Ascending aorta (tissue), 2 donors: Measurements from ENCODE around the gene TOMM20L. TPM values are rescaled to one million over a fixed set of nuclear protein-coding genes. Genes with fewer than 3 reads are reported as not detected.

ENCODE experiments used
- DNase-seq, 2 donors: peaks; one replicate each; pipeline ENCODE4 v3.0.0-alpha.2; 2019; ENCODE audit warnings: low spot score in 2 of 2
- H3K27ac ChIP-seq, 2 donors: fragments of 200-600 bp; sonication (generic); one replicate each; pipeline ENCODE4 v1.5.1; 2016 to 2017; ENCODE audit warnings: mild to moderate bottlenecking in 1 of 2
- H3K27me3 ChIP-seq: fragments of 200-600 bp; sonication (generic); one replicate; pipeline ENCODE4 v1.5.1; 2017
- H3K36me3 ChIP-seq, 2 donors: fragments of 200-600 bp; sonication (generic); one replicate each; pipeline ENCODE4 v1.5.1; 2016
- H3K4me1 ChIP-seq, 2 donors: fragments of 200-600 bp; sonication (generic); one replicate each; pipeline ENCODE4 v1.5.1; 2016 to 2017; ENCODE audit warnings: mild to moderate bottlenecking in 1 of 2
- H3K4me3 ChIP-seq, 2 donors: fragments of 200-600 bp; sonication (generic); one replicate each; pipeline ENCODE4 v1.5.1; 2016 to 2017; ENCODE audit warnings: mild to moderate bottlenecking in 1 of 2
- H3K9me3 ChIP-seq, 2 donors: fragments of 200-600 bp; sonication (generic); one replicate each; pipeline ENCODE4 v1.5.1; 2016
- CTCF ChIP-seq, 3 experiments: fragments of 200-600 bp in 2 of 3; fragments of 450-650 bp in 1 of 3; sonication (generic) in 2 of 3; IDR thresholded peaks; one replicate each; pipeline ENCODE4 v1.5.1; 2016 to 2019; ENCODE audit warnings: antibody characterized with exemption in 3 of 3, mild to moderate bottlenecking in 1 of 3, moderate library complexity in 1 of 3
- intact Hi-C: fragments of 100-400 bp; cut with DNase I; formaldehyde crosslinking; loops from one replicate; pipeline ENCODE4 v1.15.1; 2023
- total RNA-seq: library from RNA; depleted of rRNA; stranded (reverse); fragments of >200 nt; gene quantifications from one replicate; pipeline ENCODE4 v1.1.0, GENCODE V29; 2016

The TOMM20L gene
- total RNA-seq, 1 donor from 2014 or later = not detected

GRCh38 chr14:58362798-58363412 lies 32.8 kb upstream of the TOMM20L start:
- Histone ChIP-seq H3K4me3 (no peak overlapping the region), H3K4me1 (no peaks in the 10 kb centered on the region), H3K36me3 (peaks cover 41 to 75% of the 10 kb centered on the region in 2 donors), H3K9me3 (no peaks in the 10 kb centered on the region), H3K27ac (no peak overlapping the region), H3K27me3 (no peaks in the 10 kb centered on the region)
- intact Hi-C loops = no loop called here
- no peak for DNase-seq
- no peak for TF ChIP-seq CTCF (IDR thresholded peaks at IDR 0.05)

- no peaks in the 10 kb centered on the region for H3K27me3 ChIP-seq
- peaks cover 42 to 71% of the 10 kb centered on the region in 2 donors for H3K36me3 ChIP-seq
- H3K4me1 ChIP-seq = no peaks in the 10 kb centered on the region
- no peak overlapping the region for H3K27ac ChIP-seq
- H3K9me3 ChIP-seq = no peaks in the 10 kb centered on the region
- DNase-seq = no peak
- no peak for TF ChIP-seq CTCF (IDR thresholded peaks at IDR 0.05)
- H3K4me3 ChIP-seq = no peak overlapping the region
- intact Hi-C loops = no loop called here
Measured at GRCh38 chr14:58364316-58364715, 31.4 kb upstream of the TOMM20L start.

GRCh38 chr14:58367296-58367695 lies 28.4 kb upstream of the TOMM20L start:
- no peaks in the 10 kb centered on the region for H3K4me1 ChIP-seq
- H3K27ac ChIP-seq = no peak overlapping the region
- intact Hi-C loops = no loop called here
- DNase-seq = no peak
- peaks cover 47 to 60% of the 10 kb centered on the region in 2 donors for H3K36me3 ChIP-seq
- no peak for TF ChIP-seq CTCF (IDR thresholded peaks at IDR 0.05)
- no peaks in the 10 kb centered on the region for H3K9me3 ChIP-seq
- no peaks in the 10 kb centered on the region for H3K27me3 ChIP-seq
- no peak overlapping the region for H3K4me3 ChIP-seq

GRCh38 chr14:58368956-58369355 lies 26.8 kb upstream of the TOMM20L start:
- Histone ChIP-seq H3K9me3 (no peaks in the 10 kb centered on the region), H3K27ac (peak overlapping the region in 1 of 2 donors; percentile 35), H3K4me3 (no peak overlapping the region), H3K27me3 (no peaks in the 10 kb centered on the region), H3K4me1 (no peaks in the 10 kb centered on the region), H3K36me3 (peaks cover 55 to 59% of the 10 kb centered on the region in 2 donors)
- DNase-seq = no peak
- intact Hi-C loops = no loop called here
- no peak for TF ChIP-seq CTCF (IDR thresholded peaks at IDR 0.05)

GRCh38 chr14:58376791-58377190 lies 18.9 kb upstream of the TOMM20L start:
- Histone ChIP-seq H3K27ac (no peak overlapping the region), H3K36me3 (peaks cover 23 to 53% of the 10 kb centered on the region in 2 donors), H3K4me3 (no peak overlapping the region), H3K9me3 (no peaks in the 10 kb centered on the region), H3K4me1 (no peaks in the 10 kb centered on the region), H3K27me3 (no peaks in the 10 kb centered on the region)
- TF ChIP-seq CTCF (IDR thresholded peaks at IDR 0.05) = no peak
- intact Hi-C loops = no loop called here
- no peak for DNase-seq

GRCh38 chr14:58390830-58391229 lies 4.9 kb upstream of the TOMM20L start:
- no peaks in the 10 kb centered on the region for H3K36me3 ChIP-seq
- no peak for TF ChIP-seq CTCF (IDR thresholded peaks at IDR 0.05)
- no peak overlapping the region for H3K27ac ChIP-seq
- no peak overlapping the region for H3K4me3 ChIP-seq
- no peak for DNase-seq
- intact Hi-C loops = no loop called here
- H3K9me3 ChIP-seq = no peaks in the 10 kb centered on the region
- H3K27me3 ChIP-seq = no peaks in the 10 kb centered on the region
- peaks cover 0 to 2% of the 10 kb centered on the region in 2 donors for H3K4me1 ChIP-seq
